Erythroblast (primary cell): ENCODE measurements around the gene ICOSLG.
A peak's percentile ranks its signal among the peaks of the same experiment; 100 is the strongest.
"Not testable (repeated sequence)": the region's sequence is repeated elsewhere in the genome, so short reads cannot be mapped to it uniquely, and the experiment has no call there.

ENCODE experiments used
- DNase-seq, 2 experiments: peaks; one replicate each; lab custom pipeline; 2025; lab: John Stamatoyannopoulos, UW
- GATA1 ChIP-seq: IDR thresholded peaks from 2 replicates; pipeline ENCODE4 v1.6.1; 2011; ENCODE audit warnings: low read depth, mild to moderate bottlenecking, control low read depth, low read length, moderate library complexity
- POLR2A ChIP-seq: IDR thresholded peaks from 2 replicates; pipeline ENCODE4 v1.6.1; 2011; ENCODE audit warnings: mild to moderate bottlenecking, low read length

ICOSLG gene

DNA sequence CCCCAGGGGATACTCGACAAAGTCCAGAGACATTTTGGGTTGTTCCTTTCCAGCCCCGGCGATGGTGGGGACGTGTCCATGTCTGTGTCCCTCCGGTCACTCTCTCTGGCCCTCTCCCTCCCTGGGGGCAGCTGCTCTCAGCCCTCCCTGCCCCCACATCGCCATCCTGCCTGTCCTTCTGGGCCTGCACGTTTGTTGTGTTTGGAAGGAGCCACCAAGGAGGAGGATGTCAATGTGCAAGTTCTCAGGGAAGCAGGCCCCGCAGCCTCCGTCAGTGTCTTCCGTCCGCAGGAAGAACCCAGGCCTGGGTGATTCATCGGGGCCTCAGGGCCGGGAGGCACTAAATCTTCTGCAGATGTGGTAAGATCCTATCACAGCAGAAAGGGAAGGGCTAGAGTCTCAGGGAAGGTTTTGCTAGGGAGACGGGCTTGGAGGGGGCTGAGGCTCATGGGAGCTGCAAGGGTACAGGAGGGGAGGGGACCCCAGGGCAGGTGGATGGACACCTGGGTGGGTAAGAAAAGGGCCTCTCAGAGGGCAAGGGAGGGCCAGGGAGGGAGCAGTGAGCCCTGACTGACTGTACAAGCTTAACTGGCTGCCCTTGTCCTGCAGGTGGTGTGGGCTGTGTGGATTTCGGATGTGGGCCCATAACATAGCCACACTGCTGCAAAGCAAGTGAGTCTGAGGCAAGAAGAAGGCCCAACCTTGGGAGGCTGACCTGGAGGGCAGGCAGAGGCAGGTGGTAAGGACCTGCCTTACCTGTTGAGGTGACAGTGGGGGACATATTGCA is 32.7 kb downstream of the ICOSLG start:
- not testable (repeated sequence) for DNase-seq

DNA sequence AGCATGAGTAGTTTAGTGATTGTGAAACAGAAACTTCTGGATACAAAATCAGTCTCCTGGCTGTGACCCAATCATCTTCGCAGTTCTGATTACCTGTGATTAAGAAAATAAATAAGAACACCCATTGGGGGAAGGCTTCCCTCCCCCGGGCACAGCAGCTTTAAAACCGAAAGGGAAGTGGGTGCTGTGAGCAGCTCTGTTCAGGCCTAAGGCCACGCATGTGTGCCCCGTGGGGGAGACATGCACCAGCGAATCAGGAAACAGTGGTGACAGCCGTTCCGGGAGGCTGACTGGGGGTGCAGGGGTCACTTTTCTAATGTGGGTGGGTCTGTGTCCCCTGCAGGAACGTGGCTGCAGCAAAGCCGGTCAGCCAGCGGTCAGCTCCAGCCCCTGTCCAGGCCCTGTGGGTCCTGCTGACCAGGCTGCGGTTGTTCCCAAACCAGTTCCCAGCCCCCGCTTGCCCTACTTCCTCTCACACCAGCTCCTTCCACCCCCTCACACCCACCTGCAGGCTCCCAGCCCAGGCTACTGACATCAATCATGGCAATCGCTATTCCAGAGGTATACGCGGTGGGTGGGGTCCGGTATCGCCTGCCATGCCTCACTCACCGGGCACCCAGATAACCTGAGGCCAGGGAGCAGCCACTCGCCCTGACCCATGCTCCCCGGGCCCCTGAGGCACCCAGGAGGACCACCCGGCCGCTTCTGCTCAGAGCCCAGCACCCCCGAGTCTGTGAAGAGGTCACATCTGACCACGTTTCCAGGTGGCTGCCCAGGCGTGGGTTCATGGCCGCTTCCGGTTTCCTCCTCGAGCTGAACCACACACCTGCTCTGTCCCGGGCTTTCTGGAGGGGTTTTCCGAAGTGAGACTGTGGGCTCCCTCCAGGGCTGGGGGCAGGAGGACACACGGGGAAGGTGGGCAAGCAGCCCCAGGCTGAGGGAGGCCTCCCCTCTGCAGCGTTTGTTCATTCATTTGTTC is 33.8 kb downstream of the ICOSLG start:
- DNase-seq, result not testable (repeated sequence)

- DNase-seq, result not testable (repeated sequence)
Observed at GRCh38 chr21:44206187-44206586, 34.6 kb downstream of the ICOSLG start.

DNA sequence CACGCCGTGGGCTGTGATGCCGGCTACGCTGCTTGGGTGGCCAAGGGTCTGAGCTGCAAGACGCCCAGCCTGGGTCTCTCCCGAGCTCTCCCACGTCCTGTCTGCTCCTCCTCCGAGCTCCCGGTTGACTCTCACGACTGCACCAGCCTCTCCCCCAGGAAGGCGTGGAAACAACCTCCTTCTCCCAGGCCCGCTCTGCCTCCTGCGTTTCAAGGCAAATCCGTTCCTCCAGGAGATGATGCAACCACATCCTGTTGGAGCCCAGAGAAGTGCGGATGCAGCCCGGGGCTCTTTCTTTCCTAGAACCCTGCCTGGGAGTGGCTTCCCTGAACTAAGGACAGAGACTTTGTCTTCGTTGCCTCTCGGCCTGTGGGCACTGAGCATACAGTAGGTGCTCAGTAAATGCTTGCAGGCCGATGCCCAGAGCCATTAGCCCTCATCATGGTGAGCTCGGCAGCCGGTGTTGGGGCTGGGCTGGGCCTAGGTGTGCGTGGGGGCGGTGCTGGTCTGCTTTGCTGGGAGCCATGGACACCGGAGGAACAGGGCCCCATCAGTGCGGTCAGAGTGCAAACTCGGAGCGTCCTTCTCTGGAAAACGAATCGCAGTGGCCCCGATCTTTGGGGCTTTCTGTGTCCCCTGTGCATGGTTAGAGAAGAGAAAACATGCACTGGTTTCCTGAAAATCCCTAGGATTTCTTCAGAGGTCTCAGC is 38.0 kb downstream of the ICOSLG start:
- not testable (repeated sequence) for DNase-seq

DNA sequence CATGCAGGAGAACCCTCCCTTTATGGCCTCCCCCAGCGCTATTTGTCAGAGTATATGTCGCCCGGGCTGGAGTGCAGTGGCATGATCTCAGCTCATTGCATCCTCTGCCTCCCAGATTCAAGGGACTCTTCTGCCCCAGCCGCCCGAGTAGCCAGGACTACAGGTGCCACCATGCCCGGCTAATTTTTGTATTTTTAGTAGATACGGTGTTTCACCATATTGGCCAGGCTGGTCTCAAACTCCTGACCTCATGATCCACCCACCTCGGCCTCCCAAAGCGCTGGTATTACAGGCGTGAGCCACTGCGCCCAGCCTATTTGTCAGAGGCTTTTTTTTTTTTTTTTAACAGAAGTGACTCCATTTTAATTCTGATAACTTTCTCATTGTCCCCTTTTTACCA is 40.7 kb downstream of the ICOSLG start:
- DNase-seq, result not testable (repeated sequence)

GRCh38 chr21:44199448-44199847 is 41.3 kb downstream of the ICOSLG start:
- no peak for DNase-seq

GRCh38 chr21:44197156-44197516 is 43.6 kb downstream of the ICOSLG start:
- not testable (repeated sequence) for DNase-seq

More at GRCh38 chr21:44199448-44199847, 41.3 kb downstream of the ICOSLG start:
- TF ChIP-seq POLR2A (no peak), GATA1 (no peak)

- DNase-seq, result peak in 1 of 2 experiments; percentile 23
Observed at GRCh38 chr21:44196212-44197155, 44.3 kb downstream of the ICOSLG start.

DNA sequence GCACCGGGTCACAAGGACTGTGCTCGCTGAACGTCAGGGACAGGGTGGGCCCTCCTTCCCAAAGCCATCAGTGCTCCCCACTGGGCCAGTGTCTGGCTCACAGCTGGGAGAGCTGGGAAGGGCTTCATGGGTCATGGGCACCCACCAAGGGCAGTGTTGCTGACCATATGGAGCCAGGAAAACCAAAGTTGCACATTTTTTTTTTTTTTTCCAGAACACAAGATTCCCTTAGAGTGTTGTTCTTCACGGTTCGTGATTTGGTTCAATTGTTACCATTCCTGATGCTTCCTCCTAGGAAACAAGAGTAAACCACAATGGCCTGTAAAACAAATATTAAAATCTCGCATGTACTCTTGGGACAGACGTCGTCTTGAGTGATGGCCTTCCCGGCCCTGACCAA is 45.9 kb downstream of the ICOSLG start:
- DNase-seq, result not testable (repeated sequence)

GRCh38 chr21:44194451-44194850 is 46.3 kb downstream of the ICOSLG start:
- DNase-seq, result not testable (repeated sequence)

GRCh38 chr21:44193108-44193507 is 47.6 kb downstream of the ICOSLG start:
- DNase-seq, result not testable (repeated sequence)

GRCh38 chr21:44190349-44191271 is 50.1 kb downstream of the ICOSLG start:
- DNase-seq, result not testable (repeated sequence)

GRCh38 chr21:44184862-44185261 is 55.9 kb downstream of the ICOSLG start:
- DNase-seq, result not testable (repeated sequence)

- DNase-seq, result not testable (repeated sequence)
Observed at GRCh38 chr21:44182202-44182601, 58.5 kb downstream of the ICOSLG start.

- not testable (repeated sequence) for DNase-seq
Observed at GRCh38 chr21:44181506-44181905, 59.2 kb downstream of the ICOSLG start.

DNA sequence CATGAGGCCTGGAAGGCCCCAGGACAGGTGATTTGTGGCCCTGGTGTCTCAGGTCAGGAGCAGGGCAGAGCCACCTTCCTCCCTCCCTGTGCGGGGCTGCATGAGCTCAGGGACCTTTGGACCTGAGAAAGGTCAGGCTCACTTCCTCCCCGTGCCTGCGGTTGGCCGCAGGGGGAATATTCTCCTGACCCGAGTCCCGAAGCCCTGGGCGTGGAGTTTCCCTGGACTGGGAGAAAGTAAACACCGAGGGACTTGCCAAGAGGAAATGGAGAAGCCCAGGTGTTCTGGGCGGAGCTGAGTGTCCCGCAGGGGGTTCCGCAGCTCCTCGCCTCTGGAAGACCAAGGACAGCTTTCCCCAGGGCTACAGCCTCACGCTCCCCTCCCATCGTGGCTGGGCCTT is 64.6 kb downstream of the ICOSLG start:
- DNase-seq, result not testable (repeated sequence)

DNA sequence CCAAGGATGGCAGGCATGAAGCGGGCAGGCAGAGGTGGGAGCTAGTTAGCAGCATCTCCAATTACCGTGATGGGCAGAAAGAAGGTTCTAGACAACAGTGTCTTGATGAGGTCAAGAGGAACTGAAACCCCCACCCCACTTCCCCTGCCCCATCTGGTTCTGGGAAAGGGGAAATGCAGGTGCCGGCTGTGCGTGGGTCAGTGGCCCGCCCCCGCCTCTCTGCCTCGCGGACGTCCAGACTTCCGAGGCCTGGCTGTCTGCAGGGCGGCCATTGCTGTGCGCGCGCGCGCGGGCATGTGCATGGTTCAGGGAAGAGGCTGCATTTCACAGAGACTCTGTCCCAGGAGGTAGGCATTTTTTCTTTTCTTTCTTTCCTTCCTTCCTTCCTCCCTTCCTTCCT is 65.6 kb downstream of the ICOSLG start:
- not testable (repeated sequence) for DNase-seq
